Measurements from ENCODE around the gene HTN3.

GRCh38 chr4:69999420-69999819 lies 28.8 kb upstream of the HTN3 start:
- TF ChIP-seq EZH2 (IDR thresholded peaks at IDR 0.05; ENCODE audit: borderline replicate concordance, low read depth, low read length, severe bottlenecking) (no peak), CTCF (IDR thresholded peaks at IDR 0.05; ENCODE audit: borderline replicate concordance, extremely low read depth, low read length, poor library complexity, severe bottlenecking) (no peak)

Measured in DND-41 (cell line).